SH-SY5Y (cell line): ENCODE data around the gene ANTXR1.

Source experiments
- GATA2 ChIP-seq: IDR thresholded peaks from 2 replicates; pipeline ENCODE4 v1.6.1; 2011; ENCODE audit warnings: mild to moderate bottlenecking, low read depth, low read length
- GATA3 ChIP-seq: IDR thresholded peaks from 2 replicates; pipeline ENCODE4 v1.6.1; 2011; ENCODE audit warnings: low read depth, mild to moderate bottlenecking, low read length, moderate library complexity

GRCh38 chr2:69073928-69074570 lies 61.1 kb downstream of the ANTXR1 start:
- TF ChIP-seq GATA3 (no peak), GATA2 (no peak)
